ENCODE results near the gene CDKL5.
"Not testable (repeated sequence)": the region's sequence is repeated elsewhere in the genome, so short reads cannot be mapped to it uniquely, and the experiment has no call there.

DNA sequence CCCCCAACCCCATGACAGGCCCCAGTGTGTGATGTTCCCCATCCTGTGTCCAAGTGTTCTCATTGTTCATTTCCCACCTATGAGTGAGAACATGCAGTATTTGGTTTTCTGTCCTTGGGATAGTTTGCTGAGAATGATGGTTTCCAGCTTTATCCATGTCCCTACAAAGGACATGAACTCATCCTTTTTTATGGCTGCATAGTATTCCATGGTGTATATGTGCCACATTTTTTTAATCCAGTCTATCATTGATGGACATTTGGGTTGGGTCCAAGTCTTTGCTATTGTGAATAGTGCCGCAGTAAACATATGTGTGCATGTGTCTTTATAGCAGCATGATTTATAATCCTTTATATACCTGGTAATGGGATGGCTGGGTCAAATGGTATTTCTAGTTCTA is 163.9 kb downstream of the CDKL5 start:
- not testable (repeated sequence) for TF ChIP-seq POLR2A (IDR thresholded peaks at IDR 0.05; ENCODE audit: low read length); GATA1 (IDR thresholded peaks at IDR 0.05; ENCODE audit: low read depth, low read length)
